Measurements from ENCODE around the gene PDLIM5.
A peak's percentile ranks its signal among the peaks of the same experiment; 100 is the strongest.

Gene PDLIM5

DNA sequence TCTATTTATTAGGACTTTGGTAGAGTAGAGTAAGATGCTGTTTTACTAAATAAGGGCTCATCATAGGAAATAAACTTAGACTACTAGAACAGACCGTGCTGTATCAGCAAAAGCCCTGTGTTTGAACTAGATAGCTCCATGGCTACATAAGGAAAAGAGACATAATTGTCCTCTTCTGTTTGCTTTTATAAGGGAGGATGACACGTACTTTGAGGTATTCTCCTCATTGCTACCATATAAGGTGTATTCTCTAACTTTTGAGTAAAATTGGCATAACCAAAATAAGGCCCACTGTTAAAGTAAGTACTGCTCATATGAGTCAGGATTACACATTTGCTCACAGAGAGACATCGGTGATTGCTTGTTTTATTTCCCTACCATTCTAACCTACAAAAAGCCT lies 64.3 kb downstream of the PDLIM5 start:
- TF ChIP-seq CTCF (IDR thresholded peaks at IDR 0.05; ENCODE audit: insufficient read depth, low read length, missing control alignments) = no peak
- ChIA-PET CTCF (no interaction called here), POLR2A (no interaction called here)
- H3K4me3 ChIP-seq (ENCODE audit: low read depth, low read length) = no peak overlapping the region
- DNase-seq (ENCODE audit: low read depth, low spot score) = peak; percentile 90

DNA sequence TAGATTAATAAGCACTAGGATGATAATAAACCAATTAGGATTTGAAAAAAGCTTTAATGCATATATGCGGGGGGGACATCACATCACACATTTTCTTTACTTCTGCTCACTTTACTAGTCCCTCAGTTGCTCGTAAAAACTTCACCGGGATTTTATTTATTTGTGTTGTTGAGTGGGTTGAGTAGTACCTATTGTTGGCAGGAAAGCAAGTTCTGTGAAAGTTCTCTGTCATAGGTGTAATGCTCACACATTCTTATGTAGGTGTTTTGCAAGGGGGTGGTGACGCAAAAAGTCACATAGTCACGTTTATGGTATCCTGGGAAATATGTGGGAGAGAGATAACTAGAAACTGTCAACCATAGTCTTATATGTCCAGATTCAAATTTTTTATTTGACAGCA lies 65.3 kb downstream of the PDLIM5 start:
- no peak overlapping the region for H3K4me3 ChIP-seq (ENCODE audit: low read depth, low read length)
- no peak for DNase-seq (ENCODE audit: low read depth, low spot score)
- no peak for TF ChIP-seq CTCF (IDR thresholded peaks at IDR 0.05; ENCODE audit: insufficient read depth, low read length, missing control alignments)
- CTCF ChIA-PET = interaction anchor here (1.1 kb wide), 1 partner anchor 9 kb away, joined by 3 read pairs; no protein-coding TSS in a partner anchor
- POLR2A ChIA-PET = no interaction called here

DNA sequence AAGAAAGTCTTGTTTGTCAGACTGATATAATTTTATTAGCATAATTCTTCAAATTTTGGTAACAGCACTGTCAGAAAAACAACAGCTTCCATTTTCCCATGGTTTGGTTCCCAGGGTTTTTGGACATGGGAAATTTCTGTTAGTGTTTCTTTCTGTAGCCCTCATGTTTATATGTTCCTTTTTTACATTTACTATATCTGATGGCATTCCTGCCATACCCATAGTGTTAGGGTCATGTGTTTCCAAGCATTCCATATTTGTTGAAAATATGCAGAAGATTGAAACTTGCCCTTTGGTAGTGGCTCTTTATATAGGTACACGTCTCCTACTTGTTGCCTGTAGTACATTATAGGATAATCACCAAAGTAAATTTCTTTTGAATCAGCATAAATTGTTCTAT lies 65.8 kb downstream of the PDLIM5 start:
- DNase-seq (ENCODE audit: low read depth, low spot score) = no peak
- no peak for TF ChIP-seq CTCF (IDR thresholded peaks at IDR 0.05; ENCODE audit: insufficient read depth, low read length, missing control alignments)
- POLR2A ChIA-PET = no interaction called here
- CTCF ChIA-PET = interaction anchor here (0.8 to 1.1 kb wide), 2 partner anchors 9 to 12 kb away, joined by 3 read pairs; no protein-coding TSS in a partner anchor
- no peak overlapping the region for H3K4me3 ChIP-seq (ENCODE audit: low read depth, low read length)

- TF ChIP-seq CTCF (IDR thresholded peaks at IDR 0.05; ENCODE audit: insufficient read depth, low read length, missing control alignments) = no peak
- no peak for DNase-seq (ENCODE audit: low read depth, low spot score)
- no peak overlapping the region for H3K4me3 ChIP-seq (ENCODE audit: low read depth, low read length)
- CTCF ChIA-PET = no interaction called here
- POLR2A ChIA-PET = no interaction called here
Observed at GRCh38 chr4:94519019-94519418, 67.3 kb downstream of the PDLIM5 start.

GRCh38 chr4:94519925-94520789 lies 68.4 kb downstream of the PDLIM5 start:
- CTCF ChIA-PET = interaction anchor here (1.0 to 1.6 kb wide), 3 partner anchors 11 to 113 kb away, joined by 4 to 6 read pairs (median 4); no protein-coding TSS in a partner anchor
- no peak for DNase-seq (ENCODE audit: low read depth, low spot score)
- TF ChIP-seq CTCF (IDR thresholded peaks at IDR 0.05; ENCODE audit: insufficient read depth, low read length, missing control alignments) = no peak
- no peak overlapping the region for H3K4me3 ChIP-seq (ENCODE audit: low read depth, low read length)
- POLR2A ChIA-PET = no interaction called here

- H3K4me3 ChIP-seq (ENCODE audit: low read depth, low read length) = no peak overlapping the region
- DNase-seq (ENCODE audit: low read depth, low spot score) = no peak
- ChIA-PET CTCF (interaction anchor here (1.4 kb wide), 1 partner anchor 28 kb away, joined by 3 read pairs; no protein-coding TSS in a partner anchor), POLR2A (no interaction called here)
- TF ChIP-seq CTCF (IDR thresholded peaks at IDR 0.05; ENCODE audit: insufficient read depth, low read length, missing control alignments) = no peak
Observed at GRCh38 chr4:94523033-94523580, 71.4 kb downstream of the PDLIM5 start.
